SKM-1 (cell line): ENCODE results near the gene SPINDOC.
A peak's percentile ranks its signal among the peaks of the same experiment; 100 is the strongest.
"Not testable (repeated sequence)": the region's sequence is repeated elsewhere in the genome, so short reads cannot be mapped to it uniquely, and the experiment has no call there.

Experiments used
- DNase-seq: peaks from one replicate; lab custom pipeline; 2025; ENCODE audit not compliant: unreplicated experiment; lab: John Stamatoyannopoulos, UW

The SPINDOC gene

GRCh38 chr11:63785823-63786222 is 27.4 kb upstream of the SPINDOC start:
- DNase-seq: no peak

GRCh38 chr11:63791495-63792167 is 21.6 kb upstream of the SPINDOC start:
- DNase-seq: no peak

GRCh38 chr11:63793161-63793560 is 20.1 kb upstream of the SPINDOC start:
- DNase-seq: no peak

- no peak for DNase-seq
These were observed 18.2 kb upstream of the SPINDOC start for GRCh38 chr11:63795066-63795465.

GRCh38 chr11:63800921-63801320 is 12.3 kb upstream of the SPINDOC start:
- DNase-seq: no peak

GRCh38 chr11:63802637-63803414 is 10.4 kb upstream of the SPINDOC start:
- DNase-seq: no peak

- no peak for DNase-seq
These were observed 9.0 kb upstream of the SPINDOC start for GRCh38 chr11:63804259-63804658.

- DNase-seq: no peak
These were observed 7.3 kb upstream of the SPINDOC start for GRCh38 chr11:63805844-63806415.

GRCh38 chr11:63810383-63810782 is 2.9 kb upstream of the SPINDOC start:
- not testable (repeated sequence) for DNase-seq

- no peak for DNase-seq
These were observed 1.7 kb upstream of the SPINDOC start for GRCh38 chr11:63811522-63811921.

- DNase-seq: no peak
These were observed 517 bp downstream of the SPINDOC start for GRCh38 chr11:63813563-63814382.

GRCh38 chr11:63814383-63814736 is 1.1 kb downstream of the SPINDOC start:
- DNase-seq: no peak

GRCh38 chr11:63816166-63816565 is 2.9 kb downstream of the SPINDOC start:
- DNase-seq: peak; percentile 45

- no peak for DNase-seq
These were observed 3.5 kb downstream of the SPINDOC start for GRCh38 chr11:63816732-63817131.

- no peak for DNase-seq
These were observed 4.7 kb downstream of the SPINDOC start for GRCh38 chr11:63817758-63818498.

- no peak for DNase-seq
These were observed 5.4 kb downstream of the SPINDOC start for GRCh38 chr11:63818609-63819008.

- no peak for DNase-seq
These were observed 8.2 kb downstream of the SPINDOC start for GRCh38 chr11:63821411-63821810.

GRCh38 chr11:63826471-63827190 is 13.4 kb downstream of the SPINDOC start:
- no peak for DNase-seq

GRCh38 chr11:63829823-63830489 is 16.7 kb downstream of the SPINDOC start:
- DNase-seq: no peak

GRCh38 chr11:63831326-63831725 is 18.1 kb downstream of the SPINDOC start:
- no peak for DNase-seq
